ENCODE data around the gene TYMP. TPM values are rescaled to one million over a fixed set of nuclear protein-coding genes. Genes with fewer than 3 reads are reported as not detected.

The TYMP gene
- total RNA-seq, 1 experiment from 2014 or later = 0.58 TPM

DNA sequence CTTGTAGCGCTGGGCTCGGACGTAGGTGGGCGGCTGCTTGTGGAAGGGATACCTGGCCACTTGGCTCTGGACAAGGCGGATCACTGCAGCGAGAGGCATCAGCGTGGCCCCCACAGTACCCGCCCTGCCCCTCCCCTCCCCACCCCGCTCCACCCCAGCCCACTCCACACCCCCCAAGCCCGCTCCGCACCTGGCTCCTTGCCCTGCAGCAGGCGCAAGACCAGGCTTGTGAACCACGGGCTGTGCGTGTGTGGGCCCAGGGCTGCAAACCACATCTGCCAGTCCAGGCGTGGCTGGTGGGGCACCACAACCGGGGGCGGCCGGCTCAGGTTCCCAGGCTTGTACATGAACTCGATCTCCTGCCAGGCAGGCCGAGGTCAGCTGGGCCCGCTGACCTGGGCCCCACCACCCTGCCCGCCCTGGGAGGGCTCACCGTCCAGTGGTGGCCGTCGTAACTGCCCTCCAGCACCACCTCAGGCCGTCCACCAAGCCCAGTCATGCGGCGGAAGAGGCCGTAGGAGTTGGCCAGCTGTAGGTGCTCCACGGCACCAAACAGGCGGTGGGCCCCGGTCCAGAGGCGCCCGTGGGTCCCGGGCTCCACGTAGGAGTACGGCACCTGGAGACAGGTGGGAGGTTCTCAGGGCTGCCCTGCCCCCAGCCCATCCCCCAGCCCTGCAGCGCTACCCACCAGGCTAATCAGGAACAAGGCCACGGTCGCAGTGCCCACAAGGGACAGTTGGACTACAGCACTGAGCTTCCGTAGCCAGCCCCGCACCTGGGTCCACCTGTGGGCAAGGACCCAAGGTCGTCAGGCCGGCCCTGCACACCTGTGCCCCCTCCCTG lies 25.2 kb downstream of the TYMP start:
- TF ChIP-seq, protein P1, sequence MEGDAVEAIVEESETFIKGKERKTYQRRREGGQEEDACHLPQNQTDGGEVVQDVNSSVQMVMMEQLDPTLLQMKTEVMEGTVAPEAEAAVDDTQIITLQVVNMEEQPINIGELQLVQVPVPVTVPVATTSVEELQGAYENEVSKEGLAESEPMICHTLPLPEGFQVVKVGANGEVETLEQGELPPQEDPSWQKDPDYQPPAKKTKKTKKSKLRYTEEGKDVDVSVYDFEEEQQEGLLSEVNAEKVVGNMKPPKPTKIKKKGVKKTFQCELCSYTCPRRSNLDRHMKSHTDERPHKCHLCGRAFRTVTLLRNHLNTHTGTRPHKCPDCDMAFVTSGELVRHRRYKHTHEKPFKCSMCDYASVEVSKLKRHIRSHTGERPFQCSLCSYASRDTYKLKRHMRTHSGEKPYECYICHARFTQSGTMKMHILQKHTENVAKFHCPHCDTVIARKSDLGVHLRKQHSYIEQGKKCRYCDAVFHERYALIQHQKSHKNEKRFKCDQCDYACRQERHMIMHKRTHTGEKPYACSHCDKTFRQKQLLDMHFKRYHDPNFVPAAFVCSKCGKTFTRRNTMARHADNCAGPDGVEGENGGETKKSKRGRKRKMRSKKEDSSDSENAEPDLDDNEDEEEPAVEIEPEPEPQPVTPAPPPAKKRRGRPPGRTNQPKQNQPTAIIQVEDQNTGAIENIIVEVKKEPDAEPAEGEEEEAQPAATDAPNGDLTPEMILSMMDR (conservative IDR thresholded peaks at IDR 0.05; ENCODE audit: low read depth, low read length) = no peak
- TF ChIP-seq EZH2 (IDR thresholded peaks at IDR 0.05; ENCODE audit: borderline replicate concordance, low read depth, low read length, poor library complexity, severe bottlenecking) = no peak
- intact Hi-C loops (cut with micrococcal nuclease; ENCODE audit: unreplicated experiment) = no loop called here
- Histone ChIP-seq H3K36me3 (ENCODE audit: insufficient read depth, low read length, poor library complexity, severe bottlenecking) (peaks cover 29% of the 10 kb centered on the region), H3K4me1 (ENCODE audit: insufficient read depth, low read length, poor library complexity, severe bottlenecking) (peaks cover 11% of the 10 kb centered on the region), H3K27ac (ENCODE audit: low read depth, low read length, poor library complexity, severe bottlenecking) (no peak overlapping the region), H3K27me3 (replicated peaks; ENCODE audit: insufficient read depth, low read depth, low read length, poor library complexity) (no peaks in the 10 kb centered on the region), H3K9me3 (ENCODE audit: low read depth, low read length, poor library complexity, severe bottlenecking) (no peaks in the 10 kb centered on the region), H3K4me3 (ENCODE audit: low read depth, low read length, poor library complexity, severe bottlenecking) (no peak overlapping the region)
- POLR2A ChIA-PET (ENCODE audit: low non-redundant PET) = no interaction called here
- no peak for DNase-seq (ENCODE audit: low spot score)
- BruUV-seq (replicated peaks) = no TSS peak
- CTCF ChIA-PET = interaction anchor here (0.5 kb wide), 1 partner anchor 92 kb away, joined by 3 read pairs; no protein-coding TSS in a partner anchor

DNA sequence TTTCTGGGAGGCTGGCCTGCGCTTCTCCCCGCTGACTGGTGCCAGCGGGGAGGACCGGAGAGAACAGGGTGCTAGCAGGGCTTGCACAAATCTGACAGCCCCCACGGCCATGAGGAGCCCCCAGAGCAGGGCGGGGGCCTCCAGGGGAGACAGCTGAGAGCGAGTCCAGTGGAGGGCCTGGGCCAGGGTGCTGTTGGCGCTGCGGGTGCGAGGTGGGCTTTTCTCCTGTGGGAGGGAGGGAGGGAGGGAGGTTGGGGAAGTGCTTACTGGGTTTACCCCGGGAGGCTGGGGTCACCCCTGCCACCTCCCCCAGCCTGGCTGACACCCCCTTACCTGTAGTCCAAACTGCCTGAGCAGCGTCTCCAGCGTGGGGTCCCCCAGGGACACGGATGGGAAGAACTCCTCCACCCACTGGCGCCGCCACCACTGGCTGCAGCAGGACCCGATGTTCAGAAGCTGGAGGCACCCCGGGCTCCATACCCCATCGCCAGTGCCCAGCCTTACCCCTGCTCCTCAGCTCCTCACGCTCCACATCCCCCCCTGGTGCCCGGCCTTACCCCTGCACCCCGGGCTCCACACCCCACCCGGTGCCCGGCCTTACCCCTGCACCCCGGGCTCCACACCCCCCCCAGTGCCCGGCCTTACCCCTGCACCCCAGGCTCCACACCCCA lies 26.2 kb downstream of the TYMP start:
- peaks cover 29% of the 10 kb centered on the region for H3K36me3 ChIP-seq (ENCODE audit: insufficient read depth, low read length, poor library complexity, severe bottlenecking)
- intact Hi-C loops (cut with micrococcal nuclease; ENCODE audit: unreplicated experiment) = no loop called here
- no peaks in the 10 kb centered on the region for H3K27me3 ChIP-seq (replicated peaks; ENCODE audit: insufficient read depth, low read depth, low read length, poor library complexity)
- no TSS peak for BruUV-seq (replicated peaks)
- POLR2A ChIA-PET (ENCODE audit: low non-redundant PET) = no interaction called here
- no peak overlapping the region for H3K27ac ChIP-seq (ENCODE audit: low read depth, low read length, poor library complexity, severe bottlenecking)
- TF ChIP-seq, protein P1 (conservative IDR thresholded peaks at IDR 0.05; ENCODE audit: low read depth, low read length) = no peak
- no peak for TF ChIP-seq EZH2 (IDR thresholded peaks at IDR 0.05; ENCODE audit: borderline replicate concordance, low read depth, low read length, poor library complexity, severe bottlenecking)
- no peaks in the 10 kb centered on the region for H3K9me3 ChIP-seq (ENCODE audit: low read depth, low read length, poor library complexity, severe bottlenecking)
- no peak overlapping the region for H3K4me3 ChIP-seq (ENCODE audit: low read depth, low read length, poor library complexity, severe bottlenecking)
- CTCF ChIA-PET = interaction anchor here (0.5 to 0.6 kb wide), 3 partner anchors 11 to 262 kb away, joined by 3 to 6 read pairs (median 3); no protein-coding TSS in a partner anchor
- DNase-seq (ENCODE audit: low spot score) = peak; percentile 39
- peaks cover 7% of the 10 kb centered on the region for H3K4me1 ChIP-seq (ENCODE audit: insufficient read depth, low read length, poor library complexity, severe bottlenecking)

DNA sequence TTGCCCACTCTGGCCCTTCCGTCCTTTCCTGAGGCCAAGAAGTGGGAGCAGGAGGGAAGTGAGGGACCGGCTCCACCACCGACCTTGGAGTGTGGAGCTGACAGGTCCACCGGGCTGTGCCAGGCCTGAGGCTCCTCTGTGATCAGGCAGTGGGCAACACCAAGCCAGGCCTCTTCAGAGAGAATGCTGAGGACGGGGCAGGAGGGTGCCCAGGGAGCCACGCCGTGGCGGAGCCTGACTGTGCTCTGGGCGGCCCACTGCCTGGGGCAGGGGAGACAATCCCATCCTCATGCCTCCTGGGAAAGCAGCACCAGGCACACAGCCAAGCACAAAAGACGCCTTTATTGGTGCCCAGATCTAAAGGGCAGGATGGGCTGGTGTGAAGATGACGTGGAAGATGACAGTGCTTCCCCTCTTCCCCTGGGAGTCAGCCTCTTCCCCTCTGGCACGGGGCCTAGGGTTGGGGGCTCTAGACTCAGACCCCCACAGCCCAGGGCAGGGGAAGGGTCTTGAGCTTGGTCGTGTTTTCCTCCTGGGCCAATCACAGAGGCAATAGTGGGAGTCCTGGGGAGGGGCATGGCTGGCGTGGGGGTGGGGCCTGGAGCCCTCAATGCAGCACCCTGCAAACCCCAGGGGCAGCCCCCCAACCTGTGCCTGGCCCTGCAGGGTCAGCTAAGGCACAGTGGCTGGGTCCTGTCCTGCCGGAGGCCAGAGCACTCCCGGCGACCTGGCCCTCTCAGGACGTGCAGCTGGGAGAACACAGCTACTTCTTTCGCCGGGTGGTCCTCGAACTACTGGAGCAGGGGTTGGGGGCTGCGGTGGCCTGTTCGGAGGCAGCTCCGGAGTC lies 27.0 kb downstream of the TYMP start:
- no TSS peak for BruUV-seq (replicated peaks)
- H3K4me3 ChIP-seq (ENCODE audit: low read depth, low read length, poor library complexity, severe bottlenecking) = no peak overlapping the region
- CTCF ChIA-PET = interaction anchor here (0.5 kb wide), 1 partner anchor 10 kb away, joined by 7 read pairs; no protein-coding TSS in a partner anchor
- H3K27me3 ChIP-seq (replicated peaks; ENCODE audit: insufficient read depth, low read depth, low read length, poor library complexity) = no peaks in the 10 kb centered on the region
- peaks cover 10% of the 10 kb centered on the region for H3K4me1 ChIP-seq (ENCODE audit: insufficient read depth, low read length, poor library complexity, severe bottlenecking)
- no peak for DNase-seq (ENCODE audit: low spot score)
- POLR2A ChIA-PET (ENCODE audit: low non-redundant PET) = no interaction called here
- intact Hi-C loops (cut with micrococcal nuclease; ENCODE audit: unreplicated experiment) = no loop called here
- TF ChIP-seq, protein P1 (conservative IDR thresholded peaks at IDR 0.05; ENCODE audit: low read depth, low read length) = no peak
- TF ChIP-seq EZH2 (IDR thresholded peaks at IDR 0.05; ENCODE audit: borderline replicate concordance, low read depth, low read length, poor library complexity, severe bottlenecking) = no peak
- no peak overlapping the region for H3K27ac ChIP-seq (ENCODE audit: low read depth, low read length, poor library complexity, severe bottlenecking)
- H3K9me3 ChIP-seq (ENCODE audit: low read depth, low read length, poor library complexity, severe bottlenecking) = no peaks in the 10 kb centered on the region
- H3K36me3 ChIP-seq (ENCODE audit: insufficient read depth, low read length, poor library complexity, severe bottlenecking) = peaks cover 29% of the 10 kb centered on the region
